Astrocyte of the cerebellum (primary cell): ENCODE results near the gene GAS7.

Source experiments
- DNase-seq: peaks from one replicate; pipeline ENCODE4 v3.0.0-alpha.2; 2011; ENCODE audit warnings: low read depth
- H3K4me3 ChIP-seq: 2 replicates; pipeline ENCODE4 v1.5.1; 2011; ENCODE audit warnings: mild to moderate bottlenecking, low read depth, low read length, moderate library complexity
- CTCF ChIP-seq: IDR thresholded peaks from 2 replicates; pipeline ENCODE4 v1.5.1; 2012; ENCODE audit warnings: low read length, low read depth, moderate library complexity, mild to moderate bottlenecking; ENCODE audit errors: missing control alignments
- in situ Hi-C: cut with HindIII; loops from 2 replicates; pipeline ENCODE4 v1.10.0; 2017; ENCODE audit warnings: low sequenced_read_pairs

GAS7 gene

GRCh38 chr17:10135539-10136257 is 62.7 kb downstream of the GAS7 start:
- in situ Hi-C loops = no loop called here
- H3K4me3 ChIP-seq = no peak overlapping the region
- no peak for TF ChIP-seq CTCF
- DNase-seq = no peak

- no peak overlapping the region for H3K4me3 ChIP-seq
- no peak for DNase-seq
- in situ Hi-C loops = no loop called here
- TF ChIP-seq CTCF = no peak
Measured at GRCh38 chr17:10130677-10131076, 67.7 kb downstream of the GAS7 start.

GRCh38 chr17:10130263-10130662 is 68.1 kb downstream of the GAS7 start:
- H3K4me3 ChIP-seq = no peak overlapping the region
- in situ Hi-C loops = no loop called here
- DNase-seq = no peak
- no peak for TF ChIP-seq CTCF

GRCh38 chr17:10127819-10128425 is 70.5 kb downstream of the GAS7 start:
- TF ChIP-seq CTCF = no peak
- no peak overlapping the region for H3K4me3 ChIP-seq
- in situ Hi-C loops = no loop called here
- peak; percentile 82 for DNase-seq

- no peak for TF ChIP-seq CTCF
- in situ Hi-C loops = no loop called here
- H3K4me3 ChIP-seq = no peak overlapping the region
- no peak for DNase-seq
Measured at GRCh38 chr17:10126616-10127501, 71.5 kb downstream of the GAS7 start.

GRCh38 chr17:10126276-10126615 is 72.2 kb downstream of the GAS7 start:
- no peak overlapping the region for H3K4me3 ChIP-seq
- DNase-seq = no peak
- no peak for TF ChIP-seq CTCF
- in situ Hi-C loops = no loop called here
